H1 (cell line): Measurements from ENCODE around the gene GAS2L1. TPM values are rescaled to one million over a fixed set of nuclear protein-coding genes. Genes with fewer than 3 reads are reported as not detected.

Experiments used
- CTCF ChIA-PET: fragments of 300-600 bp; sonication (Branson Sonifier 250); formaldehyde crosslinking; loops from one replicate; lab custom pipeline; 2021; ENCODE audit not compliant: partially characterized antibody; lab: Charles Lee
- POLR2A ChIA-PET: fragments of 300-600 bp; sonication (Branson Sonifier 250); formaldehyde crosslinking; loops from one replicate; lab custom pipeline; 2021; ENCODE audit warnings: inconsistent platforms; ENCODE audit not compliant: partially characterized antibody; lab: Charles Lee
- DNase-seq, 2 experiments: peaks; one replicate each; pipeline versions ENCODE4 v3.0.0 to v3.0.0-alpha.2; 2010 to 2022; ENCODE audit warnings: low spot score in 2 of 2, low read depth in 1 of 2, mixed read lengths in 1 of 2
- FAIRE-seq: peaks from 2 replicates; lab custom pipeline; 2011; peaks lifted over from hg19 to GRCh38; lab: Jason Lieb, UNC
- H2AFZ ChIP-seq: 2 replicates; pipeline ENCODE4 v1.8.1; 2012; ENCODE audit warnings: low read length, inconsistent platforms
- H2AK5ac ChIP-seq: 2 replicates; pipeline ENCODE4 v1.6.1; 2013; ENCODE audit warnings: low read depth, low read length
- H2BK120ac ChIP-seq: replicated peaks from 2 replicates; pipeline ENCODE3; 2013; ENCODE audit warnings: low read depth, low read length, inconsistent platforms
- H2BK12ac ChIP-seq: 2 replicates; pipeline ENCODE4 v1.6.1; 2013; ENCODE audit warnings: low read depth, low read length
- H2BK15ac ChIP-seq: 2 replicates; pipeline ENCODE4 v1.6.1; 2013; ENCODE audit warnings: low read length
- H2BK20ac ChIP-seq: 2 replicates; pipeline ENCODE4 v1.6.1; 2013; ENCODE audit warnings: low read length
- H2BK5ac ChIP-seq: 2 replicates; pipeline ENCODE4 v1.6.1; 2013; ENCODE audit warnings: low read depth, low read length
- H3K14ac ChIP-seq: 2 replicates; pipeline ENCODE4 v1.6.1; 2013; ENCODE audit warnings: inconsistent platforms; ENCODE audit not compliant: insufficient read length
- H3K18ac ChIP-seq: 2 replicates; pipeline ENCODE4 v1.6.1; 2013; ENCODE audit warnings: low read length; ENCODE audit errors: extremely low read depth
- H3K23ac ChIP-seq: 2 replicates; pipeline ENCODE4 v1.6.1; 2013; ENCODE audit warnings: inconsistent platforms; ENCODE audit not compliant: insufficient read length
- H3K23me2 ChIP-seq: 2 replicates; pipeline ENCODE4 v1.6.1; 2013; ENCODE audit warnings: low read depth, low read length
- H3K27ac ChIP-seq: 2 replicates; pipeline ENCODE4 v1.6.1; 2011; ENCODE audit warnings: low read depth, low read length, inconsistent platforms
- H3K27me3 ChIP-seq, 4 experiments: replicated peaks in 1 of 4; 1 replicate in 1 of 4; 2 replicates in 3 of 4; pipeline versions ENCODE4 v1.6.1 to v1.8.1; 2011 to 2013; ENCODE audit warnings: low read length in 3 of 4, mild to moderate bottlenecking in 3 of 4, inconsistent platforms in 2 of 4, mixed read lengths in 2 of 4, moderate library complexity in 1 of 4; ENCODE audit not compliant: control insufficient read depth in 3 of 4, insufficient read depth in 3 of 4; ENCODE audit errors: extremely low read depth in 1 of 4
- H3K36me3 ChIP-seq, 4 experiments: 2 replicates each; pipeline versions ENCODE4 v1.6.1 to v1.8.1; 2011 to 2013; ENCODE audit warnings: mild to moderate bottlenecking in 4 of 4, low read length in 3 of 4, moderate library complexity in 2 of 4, control low read depth in 1 of 4, inconsistent platforms in 1 of 4; ENCODE audit not compliant: insufficient read depth in 4 of 4, control insufficient read depth in 2 of 4
- H3K4ac ChIP-seq: replicated peaks from 2 replicates; pipeline ENCODE3; 2013; ENCODE audit warnings: low read length, low read depth, mixed read lengths, inconsistent platforms; ENCODE audit not compliant: insufficient read length
- H3K4me1 ChIP-seq, 4 experiments: replicated peaks in 1 of 4; 1 replicate in 1 of 4; 2 replicates in 3 of 4; pipeline versions ENCODE4 v1.6.1 to v1.8.1; 2011 to 2013; ENCODE audit warnings: low read length in 3 of 4, inconsistent platforms in 2 of 4, mixed read lengths in 1 of 4; ENCODE audit not compliant: insufficient read depth in 4 of 4, control insufficient read depth in 3 of 4
- H3K4me2 ChIP-seq, 2 experiments: 2 replicates each; pipeline versions ENCODE4 v1.6.1 to v1.8.1; 2011 to 2013; ENCODE audit warnings: low read depth in 2 of 2, low read length in 2 of 2, control low read depth in 1 of 2, inconsistent platforms in 1 of 2, mild to moderate bottlenecking in 1 of 2; ENCODE audit not compliant: insufficient read depth in 1 of 2
- H3K4me3 ChIP-seq, 4 experiments: fragments of 200-600, 300-600 bp in 1 of 4; sonication (generic), shearing (Covaris generic), sonication (Bioruptor Twin) in 1 of 4; 2 replicates each; pipeline versions ENCODE4 v1.5.1 to v1.8.1; 2011 to 2016; ENCODE audit warnings: low read length in 4 of 4, low read depth in 3 of 4, control low read depth in 2 of 4, inconsistent platforms in 2 of 4, mild to moderate bottlenecking in 2 of 4, mixed read lengths in 1 of 4, moderate library complexity in 1 of 4; ENCODE audit not compliant: insufficient read depth in 2 of 4; ENCODE audit errors: extremely low read depth in 1 of 4
- H3K56ac ChIP-seq: replicated peaks from 2 replicates; pipeline ENCODE3; 2013; ENCODE audit warnings: low read depth, mild to moderate bottlenecking, mixed read lengths, low read length, inconsistent platforms; ENCODE audit not compliant: insufficient read length
- H3K79me1 ChIP-seq: 2 replicates; pipeline ENCODE4 v1.6.1; 2013; ENCODE audit warnings: low read depth, low read length, control low read depth
- H3K79me2 ChIP-seq, 2 experiments: 2 replicates each; pipeline versions ENCODE4 v1.6.1 to v1.8.1; 2012 to 2013; ENCODE audit warnings: low read length in 2 of 2, mild to moderate bottlenecking in 2 of 2, inconsistent platforms in 1 of 2; ENCODE audit not compliant: insufficient read depth in 2 of 2, control insufficient read depth in 1 of 2
- H3K9ac ChIP-seq, 4 experiments: replicated peaks in 1 of 4; 1 replicate in 1 of 4; 2 replicates in 3 of 4; pipeline versions ENCODE4 v1.6.1 to v1.8.1; 2011 to 2013; ENCODE audit warnings: low read depth in 3 of 4, low read length in 3 of 4, control low read depth in 2 of 4, mild to moderate bottlenecking in 2 of 4, moderate library complexity in 2 of 4, inconsistent platforms in 1 of 4; ENCODE audit errors: extremely low read depth in 1 of 4
- H3K9me3 ChIP-seq, 2 experiments: 2 replicates each; pipeline versions ENCODE4 v1.6.1 to v1.8.1; 2012 to 2013; ENCODE audit warnings: mild to moderate bottlenecking in 2 of 2, moderate library complexity in 2 of 2, control low read depth in 1 of 2, inconsistent platforms in 1 of 2, low read depth in 1 of 2, low read length in 1 of 2, mixed read lengths in 1 of 2; ENCODE audit not compliant: insufficient read depth in 2 of 2
- H4K20me1 ChIP-seq, 2 experiments: replicated peaks in 1 of 2; 2 replicates each; pipeline versions ENCODE3 to v1.8.1; 2011 to 2013; ENCODE audit warnings: inconsistent platforms in 2 of 2, low read length in 2 of 2, mild to moderate bottlenecking in 1 of 2; ENCODE audit not compliant: insufficient read depth in 2 of 2, control insufficient read depth in 1 of 2
- H4K5ac ChIP-seq: 2 replicates; pipeline ENCODE4 v1.6.1; 2013; ENCODE audit warnings: low read length, low read depth, mixed read lengths, inconsistent platforms; ENCODE audit not compliant: insufficient read length
- H4K8ac ChIP-seq: 2 replicates; pipeline ENCODE4 v1.8.0; 2013; ENCODE audit warnings: mild to moderate bottlenecking, moderate library complexity, low read length, inconsistent platforms; ENCODE audit not compliant: insufficient read depth; ENCODE audit errors: extremely low read depth
- H4K91ac ChIP-seq: replicated peaks from 2 replicates; pipeline ENCODE3; 2013; ENCODE audit warnings: low read length, mixed read lengths, inconsistent platforms; ENCODE audit not compliant: insufficient read length
- SUZ12 ChIP-seq: fragments of 200-600 bp; sonication (generic); IDR thresholded peaks from 2 replicates; pipeline ENCODE4 v1.6.1; 2012; ENCODE audit warnings: mild to moderate bottlenecking, inconsistent platforms, low read length, moderate library complexity, mixed read lengths
- WGBS, 2 experiments: shearing (Covaris generic) in 1 of 2; methylation state at CpG; one replicate each; pipeline versions ENCODE4 v1.1.6 to v1.1.7; 2013 to 2015; ENCODE audit warnings: low lambda C conversion rate in 2 of 2, mixed read lengths in 2 of 2, inconsistent platforms in 1 of 2, low coverage in 1 of 2, missing lambda C conversion rate in 1 of 2; ENCODE audit not compliant: insufficient replicate concordance in 2 of 2, insufficient coverage in 1 of 2, insufficient read length in 1 of 2; ENCODE audit errors: extremely low coverage in 1 of 2, missing lambda C conversion rate in 1 of 2; 5-methylcytosine and 5-hydroxymethylcytosine counted together
- polyA plus RNA-seq, 7 experiments: library from polyadenylated mRNA; depleted of rRNA in 3 of 7; stranded (reverse) in 5 of 7; unstranded in 2 of 7; fragments of >200 nt in 5 of 7; fragments of 200-250 nt in 2 of 7; gene quantifications; 1 replicate in 5 of 7; 2 replicates in 1 of 7; 4 replicates in 1 of 7; pipeline versions ENCODE4 v1.2.1 to v1.2.3, GENCODE V29; 2011 to 2013; ENCODE audit warnings: missing spikeins in 2 of 7, mixed read lengths in 2 of 7
- total RNA-seq: library from RNA; stranded (reverse); fragmentation: NEBNext Ultra II Directional; extraction: Animal tissue kit (Norgen Biotek cat#: 25700); gene quantifications from 2 replicates; pipeline ENCODE4 v1.2.1, GENCODE V29; 2021

GAS2L1 gene
- total and polyA plus RNA-seq, 2 of the 8 experiments (the other 6 are each of a cell fraction or from before 2014, with no cell fraction given): 3.6 to 10.1 TPM

GRCh38 chr22:29326481-29326880 lies 20.0 kb downstream of the GAS2L1 start:
- CTCF ChIA-PET: interaction anchor here (0.9 to 3.1 kb wide), 6 partner anchors 9 to 18 kb away, joined by 3 to 14 read pairs (median 4); no protein-coding TSS in a partner anchor
- H2AFZ ChIP-seq: no peak overlapping the region
- DNase-seq (no peak), FAIRE-seq (no peak)
- H2BK12ac ChIP-seq: no peak overlapping the region
- no peak overlapping the region for H2BK5ac ChIP-seq
- H3K9ac ChIP-seq: no peak overlapping the region; a peak in 1 of 7 replicates
- no peaks in the 10 kb centered on the region for H3K79me2 ChIP-seq
- no peaks in the 10 kb centered on the region for H3K79me1 ChIP-seq
- no peak overlapping the region for H3K23ac ChIP-seq
- peaks cover 4 to 11% (median 9%) of the 10 kb centered on the region in 4 experiments; a peak in 6 of 8 replicates for H3K36me3 ChIP-seq
- peaks cover 3 to 5% of the 10 kb centered on the region in 2 experiments for H4K20me1 ChIP-seq
- no peak overlapping the region for H2BK120ac ChIP-seq
- H2BK20ac ChIP-seq: no peak overlapping the region
- H3K23me2 ChIP-seq: no peaks in the 10 kb centered on the region
- H3K27ac ChIP-seq: no peak overlapping the region
- no peak overlapping the region for H3K14ac ChIP-seq
- WGBS, 2 experiments: 92% methylated on average over 9 of the region's 10 CpGs; no CpG with 5 or more reads in 1 of the 2 experiments
- H3K4ac ChIP-seq: no peak overlapping the region
- no peak overlapping the region for H2BK15ac ChIP-seq
- no peak overlapping the region for H3K4me2 ChIP-seq
- H4K8ac ChIP-seq: peak overlapping the region; percentile 68
- H2AK5ac ChIP-seq: no peak overlapping the region
- no peaks in the 10 kb centered on the region for H3K27me3 ChIP-seq
- no peak overlapping the region for H4K5ac ChIP-seq
- no peaks in the 10 kb centered on the region; a peak in 1 of 7 replicates for H3K4me1 ChIP-seq
- no peaks in the 10 kb centered on the region for H3K9me3 ChIP-seq
- no peak overlapping the region for H4K91ac ChIP-seq
- no peak overlapping the region for H3K4me3 ChIP-seq
- POLR2A ChIA-PET: interaction anchor here (0.9 to 1.6 kb wide), 3 partner anchors 20 to 48 kb away, joined by 3 read pairs; partner anchors contain the start of gene GAS2L1
- no peak overlapping the region for H3K56ac ChIP-seq
- H3K18ac ChIP-seq: no peak overlapping the region
- no peak for TF ChIP-seq SUZ12
